Aorta (tissue), 5 donors: Measurements from ENCODE around the gene TTC31. TPM values are rescaled to one million over a fixed set of nuclear protein-coding genes. Genes with fewer than 3 reads are reported as not detected.

Experiments
- ATAC-seq: fragments of 200-7000 bp; cut with Tn5 transposase; one replicate; pipeline ENCODE4 v1.9.1; 2022; ENCODE audit warnings: moderate library complexity; ENCODE audit not compliant: low FRiP score
- DNase-seq, 2 donors: peaks; one replicate each; pipeline ENCODE4 v3.0.0-alpha.2; 2020
- H3K27ac ChIP-seq, 2 donors: one replicate each; pipeline ENCODE4 v1.5.1; 2013; ENCODE audit warnings: low read length in 2 of 2, mild to moderate bottlenecking in 2 of 2, moderate library complexity in 2 of 2, control low read depth in 1 of 2, inconsistent platforms in 1 of 2, low read depth in 1 of 2
- H3K27me3 ChIP-seq, 2 donors: one replicate each; pipeline ENCODE4 v1.6.1; 2013; ENCODE audit warnings: control low read depth in 1 of 2, low read length in 1 of 2, mild to moderate bottlenecking in 1 of 2, moderate library complexity in 1 of 2; ENCODE audit not compliant: insufficient read depth in 2 of 2, control insufficient read depth in 1 of 2
- H3K36me3 ChIP-seq, 2 donors: one replicate each; pipeline ENCODE4 v1.6.1; 2013; ENCODE audit warnings: control low read depth in 1 of 2, low read length in 1 of 2, mild to moderate bottlenecking in 1 of 2; ENCODE audit not compliant: insufficient read depth in 2 of 2, control insufficient read depth in 1 of 2
- H3K4me1 ChIP-seq, 2 donors: one replicate each; pipeline ENCODE4 v1.6.1; 2013; ENCODE audit warnings: low read length in 2 of 2, control low read depth in 1 of 2, mild to moderate bottlenecking in 1 of 2, moderate library complexity in 1 of 2; ENCODE audit not compliant: insufficient read depth in 2 of 2, control insufficient read depth in 1 of 2
- H3K4me3 ChIP-seq, 2 donors: one replicate each; pipeline ENCODE4 v1.5.1; 2013; ENCODE audit warnings: low read length in 2 of 2, control low read depth in 1 of 2, mild to moderate bottlenecking in 1 of 2
- H3K9me3 ChIP-seq: one replicate; pipeline ENCODE4 v1.6.1; 2013; ENCODE audit warnings: mild to moderate bottlenecking, low read length; ENCODE audit not compliant: control insufficient read depth
- WGBS, 2 donors: extraction: QIAGEN DNeasy Blood & Tissue Kit; methylation state at CpG; one replicate each; pipeline ENCODE4 v1.1.7; 2013; 5-methylcytosine and 5-hydroxymethylcytosine counted together
- intact Hi-C, 2 donors: fragments of 100-400 bp; cut with DNase I; formaldehyde crosslinking; loops; one replicate each; pipeline versions ENCODE4 v1.14.2 to v1.15.0; 2022
- polyA plus RNA-seq, 2 donors: library from polyadenylated mRNA; stranded (reverse); fragments of 200-250 nt; gene quantifications; one replicate each; pipeline ENCODE4 v1.2.3, GENCODE V29; 2013
- total RNA-seq, 2 donors: library from RNA; stranded (reverse); fragmentation: NEBNext Ultra II Directional; extraction: Animal tissue kit (Norgen Biotek cat#: 25700); gene quantifications; one replicate each; pipeline ENCODE4 v1.2.1, GENCODE V29; 2021
- donor health status: healthy with polysubstance abuse.
- donor health status: Bipolar disorder and iron deficiency.
- donor health status: DM: no; HTN: no; CAD: no.
- donor health status: DM: no; HTN: no; CAD: no.
- donor health status: DM: yes; HTN: yes; CAD: no.

The TTC31 gene
- total and polyA plus RNA-seq, 4 donors = 4.0 to 29.5 (median 18.8) TPM

GRCh38 chr2:74525717-74526648, 43.1 kb downstream of the TTC31 start, which contains the start of gene DQX1:
TSS of gene DQX1 (minus strand) at chr2:74526231. CDS start at chr2:74525729, 502 bp downstream.
- intact Hi-C loops = loop anchor here in 1 of 2 donors (5.0 kb wide), 1 partner anchor 56 kb away; no protein-coding TSS in a partner anchor
- no peak within 1 kb of the TSS for H3K4me3 ChIP-seq
- no peak within 1 kb of the TSS for H3K27ac ChIP-seq
- H3K36me3 ChIP-seq = peaks cover 0 to 5% of the 10 kb centered on the region in 2 donors
- H3K4me1 ChIP-seq = no peaks in the 10 kb centered on the region
- WGBS, 2 donors = 87 to 88% methylated on average over 11 of the region's 11 CpGs
- ATAC-seq (no peak), DNase-seq (no peak)
- no peaks in the 10 kb centered on the region for H3K27me3 ChIP-seq
- H3K9me3 ChIP-seq = no peaks in the 10 kb centered on the region

- Histone ChIP-seq H3K27ac (no peak overlapping the region), H3K9me3 (no peaks in the 10 kb centered on the region), H3K36me3 (peaks cover 0 to 5% of the 10 kb centered on the region in 2 donors), H3K4me3 (no peak overlapping the region), H3K27me3 (no peaks in the 10 kb centered on the region), H3K4me1 (no peaks in the 10 kb centered on the region)
- no peak for DNase-seq
- ATAC-seq = no peak
- intact Hi-C loops = loop anchor here in 1 of 2 donors (5.0 kb wide), 1 partner anchor 56 kb away; no protein-coding TSS in a partner anchor
- 97% methylated on average over 11 of the region's 11 CpGs for WGBS, 2 donors
Observed at GRCh38 chr2:74526649-74527230, 43.9 kb downstream of the TTC31 start.

GRCh38 chr2:74527741-74528140, 44.9 kb downstream of the TTC31 start:
- ATAC-seq (no peak), DNase-seq (no peak)
- intact Hi-C loops = loop anchor here in 1 of 2 donors (2.0 to 5.0 kb wide), 2 partner anchors 21 to 55 kb away; partner anchors contain the start of gene PCGF1
- Histone ChIP-seq H3K27ac (no peak overlapping the region), H3K9me3 (no peaks in the 10 kb centered on the region), H3K4me1 (no peaks in the 10 kb centered on the region), H3K36me3 (peaks cover 0 to 5% of the 10 kb centered on the region in 2 donors), H3K27me3 (no peaks in the 10 kb centered on the region), H3K4me3 (no peak overlapping the region)
- 94 to 98% methylated on average over 9 of the region's 9 CpGs for WGBS, 2 donors

- H3K4me1 ChIP-seq = no peaks in the 10 kb centered on the region
- WGBS, 2 donors = 16 to 18% methylated on average over 29 of the region's 29 CpGs
- peak overlapping the region; percentile 52 to 83 for H3K4me3 ChIP-seq
- H3K9me3 ChIP-seq = no peaks in the 10 kb centered on the region
- H3K36me3 ChIP-seq = peaks cover 0 to 5% of the 10 kb centered on the region in 2 donors
- no peaks in the 10 kb centered on the region for H3K27me3 ChIP-seq
- ATAC-seq (peak; percentile 3), DNase-seq (no peak)
- peak overlapping the region in 1 of 2 donors; percentile 14 for H3K27ac ChIP-seq
- intact Hi-C loops = loop anchor here in 1 of 2 donors (1.0 to 5.0 kb wide), 4 partner anchors 22 to 54 kb away; partner anchors contain the start of genes DOK1, PCGF1 and TTC31
Observed at GRCh38 chr2:74528600-74529356, 45.9 kb downstream of the TTC31 start.

GRCh38 chr2:74529357-74530238, 46.7 kb downstream of the TTC31 start, which contains the start of the genes AUP1 and HTRA2:
TSS of gene AUP1 (minus strand) at chr2:74529706. CDS start at chr2:74529629, 77 bp downstream.
TSS of gene HTRA2 (plus strand) at chr2:74529933. CDS start at chr2:74530007, 74 bp downstream.
- Histone ChIP-seq H3K4me3 (peak within 1 kb of the TSS; percentile 73 to 83), H3K27ac (peak within 1 kb of the TSS in 1 of 2 donors; percentile 14), H3K9me3 (no peaks in the 10 kb centered on the region), H3K4me1 (no peaks in the 10 kb centered on the region), H3K27me3 (no peaks in the 10 kb centered on the region), H3K36me3 (peaks cover 0 to 5% of the 10 kb centered on the region in 2 donors)
- WGBS, 2 donors = 0% methylated on average over 87 of the region's 87 CpGs
- DNase-seq (peak; percentile 99 to 100), ATAC-seq (peak; percentile 98)
- intact Hi-C loops = loop anchor here (1.0 to 10.0 kb wide), 5 partner anchors 23 to 55 kb away; partner anchors contain the start of genes DOK1 (in 1 of the 2), PCGF1 (in 1 of the 2) and TTC31 (in 1 of the 2)

GRCh38 chr2:74530239-74531187, 47.6 kb downstream of the TTC31 start:
- ATAC-seq (peak; percentile 40), DNase-seq (peak; percentile 73 to 85)
- no peaks in the 10 kb centered on the region for H3K9me3 ChIP-seq
- intact Hi-C loops = loop anchor here in 1 of 2 donors (10.0 kb wide), 1 partner anchor 54 kb away; no protein-coding TSS in a partner anchor
- no peaks in the 10 kb centered on the region for H3K27me3 ChIP-seq
- peak overlapping the region; percentile 62 to 73 for H3K4me3 ChIP-seq
- H3K4me1 ChIP-seq = no peaks in the 10 kb centered on the region
- H3K36me3 ChIP-seq = peaks cover 0 to 5% of the 10 kb centered on the region in 2 donors
- H3K27ac ChIP-seq = peak overlapping the region in 1 of 2 donors; percentile 14
- WGBS, 2 donors = 1% methylated on average over 49 to 54 of the region's 54 CpGs

- DNase-seq = no peak
- Histone ChIP-seq H3K27ac (no peak overlapping the region), H3K27me3 (no peaks in the 10 kb centered on the region), H3K4me3 (no peak overlapping the region), H3K9me3 (no peaks in the 10 kb centered on the region), H3K36me3 (peaks cover 0 to 3% of the 10 kb centered on the region in 2 donors), H3K4me1 (no peaks in the 10 kb centered on the region)
- ATAC-seq = no peak
- intact Hi-C loops = loop anchor here in 1 of 2 donors (10.0 kb wide), 1 partner anchor 53 kb away; no protein-coding TSS in a partner anchor
- WGBS, 2 donors = 90% methylated on average over 7 of the region's 7 CpGs
Observed at GRCh38 chr2:74531666-74532065, 48.8 kb downstream of the TTC31 start.
